Forelimb muscle (tissue), 1 donor: ENCODE measurements around the gene ZNF282. TPM values are rescaled to one million over a fixed set of nuclear protein-coding genes. Genes with fewer than 3 reads are reported as not detected.

Source experiments
- DNase-seq: peaks from one replicate; pipeline ENCODE4 v3.0.0-alpha.2; 2013; ENCODE audit warnings: low read depth
- polyA plus RNA-seq: library from polyadenylated mRNA; unstranded; fragments of 120-200 nt; gene quantifications from one replicate; pipeline ENCODE4 v1.2.1, GENCODE V29; 2013; ENCODE audit not compliant: insufficient read length

Gene ZNF282
- 18.4 TPM for polyA plus RNA-seq

DNA sequence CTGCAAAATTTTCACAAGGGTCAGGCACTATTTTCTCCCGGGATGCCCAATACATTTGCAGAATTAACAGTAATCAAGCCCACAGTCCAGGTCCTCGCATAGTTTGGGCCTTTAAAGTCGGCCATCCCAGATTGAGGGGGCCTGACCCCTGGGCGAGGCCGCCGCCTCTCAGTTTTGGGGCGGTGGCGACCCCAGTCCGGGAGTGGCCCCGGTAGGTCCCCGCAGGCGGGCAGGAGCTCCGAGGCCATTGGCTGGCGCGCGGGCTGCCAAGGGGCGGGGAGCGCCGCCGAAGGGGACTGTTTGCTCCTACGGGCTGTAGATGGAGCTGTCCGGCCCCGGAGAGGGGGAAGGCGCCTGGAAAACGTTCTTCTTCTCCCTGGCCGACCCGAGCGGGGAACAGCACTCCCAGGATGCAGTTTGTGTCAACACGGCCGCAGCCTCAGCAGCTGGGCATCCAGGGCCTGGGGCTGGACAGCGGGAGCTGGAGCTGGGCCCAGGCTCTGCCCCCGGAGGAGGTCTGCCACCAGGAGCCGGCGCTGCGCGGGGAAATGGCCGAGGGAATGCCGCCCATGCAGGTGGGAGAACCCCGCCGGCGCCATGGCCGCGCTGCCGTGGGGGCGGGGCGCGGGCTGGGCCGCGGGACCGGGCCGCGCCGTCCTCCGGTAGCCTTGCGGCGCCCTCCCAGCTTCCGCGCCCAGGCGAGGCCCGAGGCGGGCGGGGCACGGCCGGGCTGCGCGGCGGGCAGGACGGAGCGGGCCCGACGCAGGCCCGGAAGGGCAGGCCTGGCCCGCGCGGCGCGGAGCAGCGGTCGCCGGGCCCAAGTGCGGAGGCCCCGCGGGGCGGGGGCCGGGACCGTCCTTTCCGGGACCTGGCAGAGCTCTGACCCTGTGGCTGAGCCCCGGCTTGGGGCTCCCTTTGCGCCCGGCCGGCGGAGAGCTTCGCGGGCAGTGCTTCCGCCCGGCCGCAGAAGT is at the start of gene ZNF282:
Gene ZNF282, plus strand, starts transcription at position 367 of the 971 bp plus-strand sequence. Its CDS starts 44 bp downstream, at position 411.
- DNase-seq: peak; percentile 44

- DNase-seq: no peak
Measured at GRCh38 chr7:149147072-149147751, 48.1 kb upstream of the ZNF282 start, which contains the start of gene ZNF398. Gene ZNF398 (plus strand): TSS chr7:149147453. CDS start chr7:149147743, 290 bp downstream.

GRCh38 chr7:149147752-149148653 is 47.3 kb upstream of the ZNF282 start:
- no peak for DNase-seq

DNA sequence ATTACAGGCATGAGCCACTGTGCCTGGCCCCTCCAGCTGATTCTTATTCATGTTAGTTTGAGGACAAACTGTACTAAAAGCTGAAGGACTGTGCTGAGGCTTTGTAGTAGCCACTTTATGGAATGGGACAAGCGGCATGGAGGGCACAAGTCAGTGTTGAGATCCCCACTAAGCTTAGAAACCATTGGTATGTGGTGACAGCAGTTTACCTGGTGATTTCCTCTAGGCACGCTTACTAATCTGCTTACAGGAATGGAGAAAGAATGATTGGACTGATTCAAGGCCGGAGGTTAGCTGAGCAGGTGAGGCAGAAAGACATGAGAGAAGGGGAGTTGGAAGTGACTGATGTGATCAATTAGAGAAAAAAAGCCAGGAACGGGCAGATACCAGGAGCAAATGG is 44.4 kb upstream of the ZNF282 start:
- DNase-seq: no peak

DNA sequence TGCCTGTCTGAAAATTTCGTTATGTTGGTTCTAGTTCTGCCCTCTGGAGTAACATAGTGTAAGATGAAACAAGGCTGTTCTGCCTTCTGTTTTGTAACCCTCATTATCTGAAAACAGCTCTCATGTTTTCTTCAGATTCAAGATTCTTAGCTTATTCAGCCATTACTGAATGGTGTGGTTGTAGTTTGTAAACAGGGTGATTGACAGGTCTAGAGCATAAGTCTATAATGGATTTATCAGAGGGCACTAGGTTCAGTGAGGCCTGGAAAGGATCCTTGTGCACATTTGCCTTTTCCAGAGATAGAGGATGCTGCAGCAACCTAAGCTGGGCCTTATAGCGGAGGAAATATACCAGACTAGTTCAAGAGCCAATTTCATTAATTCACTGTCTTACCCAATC is 42.0 kb upstream of the ZNF282 start:
- no peak for DNase-seq

GRCh38 chr7:149154056-149154455 is 41.3 kb upstream of the ZNF282 start:
- no peak for DNase-seq

- no peak for DNase-seq
Measured at GRCh38 chr7:149156898-149157297, 38.4 kb upstream of the ZNF282 start.

- DNase-seq: no peak
Measured at GRCh38 chr7:149161241-149161848, 34.0 kb upstream of the ZNF282 start.

DNA sequence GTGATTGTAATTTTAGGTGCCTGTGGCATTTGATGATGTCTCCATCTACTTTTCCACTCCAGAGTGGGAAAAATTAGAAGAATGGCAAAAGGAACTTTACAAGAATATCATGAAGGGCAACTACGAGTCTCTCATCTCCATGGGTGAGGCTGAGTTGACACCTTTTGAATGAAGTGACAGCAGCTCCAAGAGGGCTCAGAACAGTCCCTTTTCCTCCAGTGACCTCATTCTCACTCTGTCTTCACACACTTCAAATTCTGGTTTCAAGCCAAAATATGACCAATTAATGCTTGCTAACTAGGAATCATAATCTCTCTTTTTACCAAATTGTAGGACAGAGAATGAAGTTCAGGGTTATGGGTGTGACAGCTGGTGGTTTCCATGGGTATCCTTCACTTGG is 29.2 kb upstream of the ZNF282 start:
- no peak for DNase-seq

GRCh38 chr7:149166630-149167352 is 28.6 kb upstream of the ZNF282 start:
- DNase-seq: no peak

DNA sequence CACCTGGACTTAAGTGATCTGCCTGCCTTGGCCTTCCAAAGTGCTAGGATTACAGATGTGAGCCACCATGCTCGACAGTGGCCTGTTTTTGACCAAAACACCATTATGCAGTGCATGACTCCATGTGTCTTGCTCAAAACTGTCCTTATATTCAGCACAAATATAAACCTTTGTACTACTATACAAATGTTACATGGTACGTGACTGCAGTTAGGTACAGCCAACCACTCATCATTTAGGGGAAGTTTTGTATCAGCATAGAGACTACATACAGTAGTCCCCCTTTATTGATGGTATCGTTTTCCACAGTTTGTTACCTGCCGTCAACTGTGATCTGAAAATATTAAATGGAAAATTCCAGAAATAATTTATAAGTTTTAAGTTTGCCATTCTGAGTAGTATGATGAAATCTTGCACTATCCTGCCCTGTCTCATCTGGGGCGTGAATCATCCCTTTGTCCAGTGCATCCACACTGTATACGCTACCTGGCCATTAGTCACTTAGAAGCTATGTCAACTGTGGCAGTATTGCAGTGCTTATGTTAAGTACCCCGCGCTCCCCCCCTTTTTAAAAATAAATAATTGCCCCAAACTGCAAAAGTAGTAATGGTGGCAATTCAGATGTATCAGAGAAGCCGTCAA is 23.3 kb upstream of the ZNF282 start:
- no peak for DNase-seq

- no peak for DNase-seq
Measured at GRCh38 chr7:149172534-149172920, 22.8 kb upstream of the ZNF282 start.

DNA sequence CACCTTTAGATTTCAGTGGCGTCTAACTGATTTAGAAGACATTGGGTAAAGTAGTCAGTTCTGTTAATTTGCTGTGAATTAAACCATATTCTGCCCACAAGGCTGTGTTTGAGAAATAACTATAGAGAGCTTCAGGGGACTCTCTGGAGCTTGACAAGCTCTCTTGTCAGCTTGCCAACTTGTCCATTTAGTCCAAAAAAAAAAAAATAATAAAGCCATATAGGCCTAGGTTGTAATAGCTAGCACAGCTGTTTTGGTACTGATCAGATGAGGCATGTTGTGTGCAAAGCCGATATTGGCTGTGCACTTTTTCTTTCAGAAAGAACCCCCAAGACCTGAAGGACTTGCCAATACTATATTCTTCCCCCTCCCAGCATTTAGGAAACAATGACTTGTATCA is 20.2 kb upstream of the ZNF282 start:
- no peak for DNase-seq

DNA sequence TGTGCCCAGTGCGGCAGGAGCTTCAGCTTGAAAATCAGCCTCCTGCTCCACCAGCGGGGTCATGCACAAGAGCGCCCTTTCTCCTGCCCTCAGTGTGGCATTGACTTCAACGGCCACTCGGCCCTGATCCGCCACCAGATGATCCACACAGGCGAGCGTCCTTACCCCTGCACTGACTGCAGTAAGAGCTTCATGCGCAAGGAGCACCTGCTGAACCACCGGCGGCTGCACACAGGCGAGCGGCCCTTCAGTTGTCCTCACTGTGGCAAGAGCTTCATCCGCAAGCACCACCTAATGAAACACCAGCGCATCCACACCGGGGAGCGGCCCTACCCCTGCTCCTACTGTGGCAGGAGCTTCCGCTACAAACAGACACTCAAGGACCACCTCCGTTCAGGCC is 16.1 kb upstream of the ZNF282 start:
- no peak for DNase-seq

DNA sequence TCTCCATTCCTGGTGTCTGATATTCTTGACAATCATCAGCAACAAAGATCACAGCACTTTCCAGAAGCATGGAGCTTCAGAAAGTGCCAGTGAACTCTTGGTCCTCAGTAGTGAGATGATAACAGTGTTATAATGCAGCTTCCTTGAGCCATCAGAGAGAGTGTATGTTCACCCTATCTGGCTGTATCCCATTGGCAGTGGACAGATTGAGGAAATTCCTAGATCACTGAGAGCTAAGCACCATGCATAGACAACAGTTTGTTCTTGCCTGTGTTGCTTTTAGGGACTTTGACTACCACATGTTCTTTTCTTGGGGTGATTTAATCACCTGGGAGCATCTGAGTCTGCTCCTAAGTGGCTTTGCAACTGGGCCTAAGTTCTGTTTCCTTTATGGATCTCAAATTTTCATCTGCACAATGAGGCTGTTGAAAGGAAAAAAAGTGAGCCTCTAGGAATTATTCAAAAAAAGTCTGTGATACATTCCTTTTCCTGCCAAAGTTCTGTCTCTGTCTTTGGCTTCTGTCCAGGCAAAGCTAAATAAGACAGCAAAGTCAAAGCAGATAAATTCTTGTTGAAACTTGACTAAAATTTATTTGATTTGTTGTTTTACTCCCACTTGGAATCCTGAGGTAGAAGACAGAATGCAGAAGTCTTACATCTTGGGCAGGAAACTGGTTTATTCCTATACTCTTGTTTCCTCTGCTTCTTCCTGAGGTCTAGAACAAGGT is 14.5 kb upstream of the ZNF282 start:
- DNase-seq: no peak

GRCh38 chr7:149181450-149181790 is 13.9 kb upstream of the ZNF282 start:
- no peak for DNase-seq

DNA sequence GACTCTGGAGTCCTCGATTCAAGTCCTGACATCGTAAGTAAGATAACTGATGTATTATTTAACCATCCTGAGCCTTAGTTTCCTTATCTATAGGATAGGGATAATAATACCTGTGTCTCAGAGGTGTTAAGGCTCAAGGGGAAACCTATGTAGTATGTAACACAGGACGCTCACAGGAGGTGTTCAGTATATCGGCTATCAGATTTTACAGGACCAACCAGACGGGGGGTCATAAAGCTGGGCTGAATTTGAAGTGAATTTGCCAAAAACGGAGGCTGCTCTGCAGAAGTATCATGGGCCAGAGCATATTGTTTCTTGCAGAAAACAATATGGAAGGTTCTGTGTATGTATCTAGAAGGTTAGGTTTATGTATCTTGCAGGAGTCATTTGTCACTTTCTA is 11.1 kb upstream of the ZNF282 start:
- DNase-seq: no peak

DNA sequence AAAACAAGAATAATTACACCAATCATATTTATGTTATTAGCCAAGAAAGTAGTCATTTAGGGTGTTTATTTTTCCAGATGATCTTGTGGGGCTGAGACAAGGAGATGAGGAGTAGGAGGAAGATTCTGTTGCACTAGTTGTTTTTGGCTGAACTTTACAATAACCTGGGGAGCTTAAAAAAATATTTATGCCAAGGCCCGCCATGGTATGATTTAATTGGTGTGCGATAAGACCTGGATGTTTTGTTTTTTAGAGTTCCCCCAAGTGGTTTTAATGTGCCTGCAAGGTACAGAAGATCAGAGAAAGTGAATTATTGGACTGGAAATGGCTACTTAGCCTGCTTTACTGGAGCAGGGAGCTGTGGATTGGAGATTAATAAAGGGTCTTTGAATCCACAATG is 7.1 kb upstream of the ZNF282 start:
- DNase-seq: no peak

- no peak for DNase-seq
Measured at GRCh38 chr7:149188637-149189259, 6.6 kb upstream of the ZNF282 start.
